ENCODE data around the gene B3GNT5.
A peak's percentile ranks its signal among the peaks of the same experiment; 100 is the strongest.

DNA sequence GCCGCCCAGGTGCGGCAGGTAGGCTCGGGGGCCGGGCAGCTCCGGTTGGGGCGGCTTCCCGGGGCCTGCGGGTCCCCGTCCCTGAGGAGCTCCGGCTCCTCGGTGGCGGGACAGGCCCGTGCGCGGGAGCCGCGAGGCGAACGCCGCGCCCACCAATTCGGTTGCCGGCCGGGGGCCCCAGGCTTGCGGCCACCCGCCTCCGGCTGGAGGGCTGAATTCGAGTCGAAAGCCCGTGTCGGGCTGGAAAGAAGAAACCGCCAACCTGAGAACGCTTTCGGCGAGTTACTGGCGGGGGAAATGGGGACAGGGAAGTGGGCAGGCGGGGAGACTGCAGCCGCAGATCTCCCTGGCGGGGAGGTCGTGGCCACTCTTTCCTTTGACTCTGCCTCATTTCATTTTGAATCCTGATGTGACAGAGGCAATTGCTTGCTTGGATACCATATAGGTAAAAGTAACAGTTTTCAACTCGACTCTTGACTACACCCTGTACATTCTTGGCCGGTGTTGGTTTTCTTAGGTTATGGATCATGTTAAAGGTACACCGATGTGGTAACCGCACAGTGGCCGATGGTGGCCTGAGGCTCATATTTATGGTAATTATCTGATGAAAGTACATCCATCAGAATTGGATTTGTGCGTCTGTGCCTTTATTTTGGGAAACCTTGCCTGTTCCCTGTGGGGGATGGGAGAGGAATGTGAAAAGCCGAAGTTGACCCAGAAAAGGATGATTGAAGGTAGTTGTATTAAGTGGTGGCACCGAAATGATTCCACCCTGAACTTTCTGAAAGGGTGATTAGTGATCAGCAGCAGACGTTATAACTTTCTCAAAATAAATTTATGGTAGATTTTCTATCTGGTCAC, 1.7 kb downstream of the B3GNT5 start:
- TF ChIP-seq EP300 (IDR thresholded peaks at IDR 0.05; ENCODE audit: low read length) (no peak), YY1 (IDR thresholded peaks at IDR 0.05; ENCODE audit: borderline replicate concordance in 1 of 3, control insufficient read depth in 1 of 3, extremely low read depth in 1 of 3, insufficient read depth in 3 of 3, insufficient read length in 1 of 3, insufficient replicate concordance in 2 of 3, low read depth in 1 of 3, low read length in 2 of 3) (peak in 1 of 3 experiments; percentile 18), RFX5 (IDR thresholded peaks at IDR 0.05; ENCODE audit: low read depth, low read length) (no peak), SIX5 (IDR thresholded peaks at IDR 0.05; ENCODE audit: borderline replicate concordance in 1 of 2, insufficient read depth in 1 of 2, low read depth in 1 of 2, low read length in 2 of 2) (no peak), ZNF780A (CRISPR knock-in tag; IDR thresholded peaks at IDR 0.05) (no peak), SAP30 (IDR thresholded peaks at IDR 0.05; ENCODE audit: borderline replicate concordance, insufficient read depth, low read depth, low read length, poor library complexity, severe bottlenecking) (no peak)
- TF ChIP-seq, protein P1, sequence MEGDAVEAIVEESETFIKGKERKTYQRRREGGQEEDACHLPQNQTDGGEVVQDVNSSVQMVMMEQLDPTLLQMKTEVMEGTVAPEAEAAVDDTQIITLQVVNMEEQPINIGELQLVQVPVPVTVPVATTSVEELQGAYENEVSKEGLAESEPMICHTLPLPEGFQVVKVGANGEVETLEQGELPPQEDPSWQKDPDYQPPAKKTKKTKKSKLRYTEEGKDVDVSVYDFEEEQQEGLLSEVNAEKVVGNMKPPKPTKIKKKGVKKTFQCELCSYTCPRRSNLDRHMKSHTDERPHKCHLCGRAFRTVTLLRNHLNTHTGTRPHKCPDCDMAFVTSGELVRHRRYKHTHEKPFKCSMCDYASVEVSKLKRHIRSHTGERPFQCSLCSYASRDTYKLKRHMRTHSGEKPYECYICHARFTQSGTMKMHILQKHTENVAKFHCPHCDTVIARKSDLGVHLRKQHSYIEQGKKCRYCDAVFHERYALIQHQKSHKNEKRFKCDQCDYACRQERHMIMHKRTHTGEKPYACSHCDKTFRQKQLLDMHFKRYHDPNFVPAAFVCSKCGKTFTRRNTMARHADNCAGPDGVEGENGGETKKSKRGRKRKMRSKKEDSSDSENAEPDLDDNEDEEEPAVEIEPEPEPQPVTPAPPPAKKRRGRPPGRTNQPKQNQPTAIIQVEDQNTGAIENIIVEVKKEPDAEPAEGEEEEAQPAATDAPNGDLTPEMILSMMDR (IDR thresholded peaks at IDR 0.05 in 2 of 3, conservative IDR thresholded peaks at IDR 0.05 in 1 of 3; ENCODE audit: insufficient read depth in 2 of 3, low read depth in 1 of 3, low read length in 3 of 3) = no peak
